Neutrophil (primary cell): ENCODE results near the gene TPSG1.

Experiments used
- H3K27ac ChIP-seq: fragments of 200-600 bp; sonication (generic); 2 replicates; pipeline ENCODE4 v1.5.1; 2016; ENCODE audit warnings: mild to moderate bottlenecking, moderate library complexity
- H3K27me3 ChIP-seq: fragments of 200-600 bp; sonication (generic); 2 replicates; pipeline ENCODE4 v1.6.0; 2016; ENCODE audit warnings: mild to moderate bottlenecking
- H3K36me3 ChIP-seq: fragments of 200-600 bp; sonication (generic); 2 replicates; pipeline ENCODE4 v1.5.1; 2017
- H3K4me1 ChIP-seq, 2 experiments: fragments of 200-600 bp in 1 of 2; sonication (generic) in 1 of 2; 1 replicate in 1 of 2; 2 replicates in 1 of 2; pipeline versions ENCODE4 v1.5.1 to v1.6.1; 2013 to 2016; ENCODE audit warnings: low read depth in 1 of 2, low read length in 1 of 2, mild to moderate bottlenecking in 1 of 2, moderate library complexity in 1 of 2; ENCODE audit not compliant: control insufficient read depth in 1 of 2, insufficient read depth in 1 of 2
- H3K4me3 ChIP-seq, 2 experiments: fragments of 200-600 bp in 1 of 2; sonication (generic) in 1 of 2; 1 replicate in 1 of 2; 2 replicates in 1 of 2; pipeline ENCODE4 v1.5.1; 2013 to 2016; ENCODE audit warnings: low read depth in 1 of 2, low read length in 1 of 2, mild to moderate bottlenecking in 1 of 2, moderate library complexity in 1 of 2
- H3K9me3 ChIP-seq: fragments of 200-600 bp; sonication (generic); 2 replicates; pipeline ENCODE4 v1.5.1; 2016
- TF ChIP-seq, protein P1 (sequence below): fragments of 200-600 bp; sonication (generic); IDR thresholded peaks from 2 replicates; pipeline ENCODE4 v1.5.1; 2016; ENCODE audit warnings: antibody characterized with exemption

Gene TPSG1

DNA sequence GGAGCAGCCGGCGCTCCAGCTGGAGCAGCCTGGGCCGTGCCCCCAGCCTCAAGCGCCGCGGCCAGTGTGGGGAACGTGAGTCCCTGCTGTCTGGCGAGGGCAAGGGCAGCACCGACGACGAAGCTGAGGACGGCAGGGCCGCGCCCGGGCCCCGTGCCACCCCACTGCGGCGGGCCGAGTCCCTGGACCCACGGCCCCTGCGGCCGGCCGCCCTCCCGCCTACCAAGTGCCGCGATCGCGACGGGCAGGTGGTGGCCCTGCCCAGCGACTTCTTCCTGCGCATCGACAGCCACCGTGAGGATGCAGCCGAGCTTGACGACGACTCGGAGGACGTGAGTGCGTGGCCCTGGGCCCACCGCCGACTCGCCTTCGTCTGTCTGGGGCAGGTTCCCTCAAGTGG is 16.0 kb downstream of the TPSG1 start:
- Histone ChIP-seq H3K27me3 (no peaks in the 10 kb centered on the region), H3K4me1 (no peaks in the 10 kb centered on the region), H3K4me3 (no peak overlapping the region), H3K36me3 (no peaks in the 10 kb centered on the region), H3K27ac (no peak overlapping the region), H3K9me3 (no peaks in the 10 kb centered on the region)
- TF ChIP-seq, protein P1, sequence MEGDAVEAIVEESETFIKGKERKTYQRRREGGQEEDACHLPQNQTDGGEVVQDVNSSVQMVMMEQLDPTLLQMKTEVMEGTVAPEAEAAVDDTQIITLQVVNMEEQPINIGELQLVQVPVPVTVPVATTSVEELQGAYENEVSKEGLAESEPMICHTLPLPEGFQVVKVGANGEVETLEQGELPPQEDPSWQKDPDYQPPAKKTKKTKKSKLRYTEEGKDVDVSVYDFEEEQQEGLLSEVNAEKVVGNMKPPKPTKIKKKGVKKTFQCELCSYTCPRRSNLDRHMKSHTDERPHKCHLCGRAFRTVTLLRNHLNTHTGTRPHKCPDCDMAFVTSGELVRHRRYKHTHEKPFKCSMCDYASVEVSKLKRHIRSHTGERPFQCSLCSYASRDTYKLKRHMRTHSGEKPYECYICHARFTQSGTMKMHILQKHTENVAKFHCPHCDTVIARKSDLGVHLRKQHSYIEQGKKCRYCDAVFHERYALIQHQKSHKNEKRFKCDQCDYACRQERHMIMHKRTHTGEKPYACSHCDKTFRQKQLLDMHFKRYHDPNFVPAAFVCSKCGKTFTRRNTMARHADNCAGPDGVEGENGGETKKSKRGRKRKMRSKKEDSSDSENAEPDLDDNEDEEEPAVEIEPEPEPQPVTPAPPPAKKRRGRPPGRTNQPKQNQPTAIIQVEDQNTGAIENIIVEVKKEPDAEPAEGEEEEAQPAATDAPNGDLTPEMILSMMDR, result no peak

DNA sequence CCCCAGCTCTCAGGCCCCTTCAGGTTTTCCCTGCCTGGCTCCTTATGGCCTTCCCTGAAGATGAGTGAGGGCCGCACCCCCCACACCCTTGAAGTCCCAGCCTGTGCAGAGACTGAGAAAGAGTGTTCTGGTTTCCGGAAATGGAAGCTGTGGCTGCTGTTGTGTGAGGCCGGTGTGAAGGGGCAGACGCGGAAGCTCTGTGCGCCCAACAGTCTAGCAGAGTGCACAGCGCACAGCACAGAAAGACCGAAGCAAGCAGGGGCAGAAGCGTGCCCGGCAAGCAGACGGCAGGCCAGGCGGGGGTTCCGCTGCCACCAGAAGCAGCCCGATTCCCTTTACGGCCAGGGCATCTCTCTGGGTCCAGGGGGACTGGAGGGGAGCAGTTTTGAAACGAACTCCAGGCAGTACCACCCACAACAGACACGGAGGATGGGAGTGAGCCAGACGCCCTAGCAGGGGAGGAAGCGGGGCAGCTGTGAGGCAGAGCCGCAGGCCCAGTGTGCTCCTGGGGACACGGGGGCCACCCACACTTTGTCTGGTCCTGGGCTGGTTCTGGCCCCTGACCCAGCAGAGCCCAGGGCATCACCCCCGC is 16.7 kb downstream of the TPSG1 start:
- no peaks in the 10 kb centered on the region for H3K36me3 ChIP-seq
- H3K27me3 ChIP-seq, result no peaks in the 10 kb centered on the region
- TF ChIP-seq, protein P1, result no peak
- no peaks in the 10 kb centered on the region for H3K4me1 ChIP-seq
- H3K4me3 ChIP-seq, result no peak overlapping the region
- H3K9me3 ChIP-seq, result no peaks in the 10 kb centered on the region
- H3K27ac ChIP-seq, result no peak overlapping the region

DNA sequence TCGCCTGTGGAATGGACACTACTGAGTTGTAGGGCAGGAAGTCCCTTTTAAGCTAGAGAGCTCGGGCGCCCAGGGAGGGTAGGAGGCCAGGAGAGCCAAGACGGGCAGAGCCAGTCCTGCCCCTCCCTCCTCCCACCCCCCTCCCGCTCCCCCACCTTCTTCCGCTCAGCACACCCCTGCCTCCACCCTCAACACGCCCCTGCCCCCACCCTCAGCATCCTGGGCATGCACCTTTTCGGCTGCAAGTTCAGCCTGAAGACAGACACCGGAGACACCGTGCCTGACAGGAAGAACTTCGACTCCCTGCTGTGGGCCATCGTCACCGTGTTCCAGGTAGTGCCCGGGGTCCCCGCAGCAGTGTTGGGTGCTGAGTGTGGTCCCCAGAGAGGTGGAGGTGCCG is 18.3 kb downstream of the TPSG1 start:
- no peaks in the 10 kb centered on the region for H3K36me3 ChIP-seq
- H3K9me3 ChIP-seq, result no peaks in the 10 kb centered on the region
- no peaks in the 10 kb centered on the region for H3K27me3 ChIP-seq
- TF ChIP-seq, protein P1, result no peak
- H3K27ac ChIP-seq, result no peak overlapping the region
- H3K4me1 ChIP-seq, result no peaks in the 10 kb centered on the region
- no peak overlapping the region for H3K4me3 ChIP-seq

DNA sequence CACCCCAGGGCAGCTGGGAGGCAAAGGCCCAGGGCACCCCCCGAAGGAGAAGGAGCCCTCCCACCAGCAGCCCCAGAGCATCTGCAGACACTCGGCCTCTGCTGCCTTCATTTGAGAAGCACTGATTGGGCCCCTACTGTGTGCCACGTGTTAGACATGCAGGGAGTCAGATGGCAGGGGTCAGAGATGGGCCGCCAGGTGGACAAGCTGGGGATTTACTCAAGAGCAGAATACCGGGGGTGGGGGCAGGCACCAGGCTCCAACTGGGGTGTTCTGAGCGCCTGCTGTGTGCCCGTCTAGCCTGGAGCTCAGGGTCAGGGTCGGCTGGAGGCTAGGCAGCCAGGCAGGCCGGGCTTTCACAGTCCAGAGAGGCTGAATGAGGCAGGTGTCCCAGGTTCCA is 18.7 kb downstream of the TPSG1 start:
- Histone ChIP-seq H3K27me3 (no peaks in the 10 kb centered on the region), H3K9me3 (no peaks in the 10 kb centered on the region), H3K27ac (no peak overlapping the region), H3K4me1 (no peaks in the 10 kb centered on the region), H3K4me3 (no peak overlapping the region), H3K36me3 (no peaks in the 10 kb centered on the region)
- TF ChIP-seq, protein P1, result no peak

DNA sequence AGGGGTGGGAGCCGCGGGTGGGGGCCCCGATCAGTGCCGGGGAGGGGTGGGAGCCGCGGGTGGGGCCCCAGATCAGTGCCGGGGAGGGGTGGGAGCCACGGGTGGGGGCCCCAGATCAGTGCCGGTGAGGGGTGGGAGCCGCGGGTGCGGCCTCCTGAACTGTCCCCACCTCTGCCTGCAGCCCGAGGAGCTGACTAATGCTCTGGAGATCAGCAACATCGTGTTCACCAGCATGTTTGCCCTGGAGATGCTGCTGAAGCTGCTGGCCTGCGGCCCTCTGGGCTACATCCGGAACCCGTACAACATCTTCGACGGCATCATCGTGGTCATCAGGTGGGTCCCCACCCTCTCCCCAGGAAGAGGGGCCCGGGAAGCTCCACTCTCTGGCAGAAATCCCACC is 20.1 kb downstream of the TPSG1 start:
- no peaks in the 10 kb centered on the region for H3K9me3 ChIP-seq
- no peaks in the 10 kb centered on the region for H3K27me3 ChIP-seq
- TF ChIP-seq, protein P1, result no peak

DNA sequence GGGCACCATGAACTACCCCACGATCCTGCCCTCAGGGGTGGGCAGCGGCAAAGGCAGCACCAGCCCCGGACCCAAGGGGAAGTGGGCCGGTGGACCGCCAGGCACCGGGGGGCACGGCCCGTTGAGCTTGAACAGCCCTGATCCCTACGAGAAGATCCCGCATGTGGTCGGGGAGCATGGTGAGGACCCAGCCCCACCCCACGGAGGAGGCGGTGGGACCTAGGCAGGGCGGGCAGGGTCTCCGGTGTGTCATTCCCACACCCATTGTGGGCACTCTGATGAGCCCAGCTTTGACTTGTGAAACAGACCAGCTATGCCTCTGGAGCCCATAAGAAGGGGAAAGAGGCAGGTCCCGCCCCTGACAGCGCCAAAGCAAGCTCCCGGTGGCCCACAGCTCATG is 22.8 kb downstream of the TPSG1 start:
- TF ChIP-seq, protein P1, result no peak
- Histone ChIP-seq H3K9me3 (no peaks in the 10 kb centered on the region), H3K4me1 (no peaks in the 10 kb centered on the region), H3K36me3 (no peaks in the 10 kb centered on the region), H3K27me3 (no peaks in the 10 kb centered on the region), H3K27ac (no peak overlapping the region), H3K4me3 (no peak overlapping the region)

More for the DNA sequence above, 20.1 kb downstream of the TPSG1 start:
- no peaks in the 10 kb centered on the region for H3K4me1 ChIP-seq
- no peak overlapping the region for H3K27ac ChIP-seq
- no peaks in the 10 kb centered on the region for H3K36me3 ChIP-seq
- no peak overlapping the region for H3K4me3 ChIP-seq
